Osteoblast (primary cell): ENCODE measurements around the gene RADIL. TPM values are rescaled to one million over a fixed set of nuclear protein-coding genes. Genes with fewer than 3 reads are reported as not detected.

Experiments
- DNase-seq: peaks from one replicate; pipeline ENCODE4 v3.0.0; 2011; ENCODE audit warnings: low spot score, mixed read lengths; ENCODE audit not compliant: insufficient read length; ENCODE audit errors: missing footprints
- H2AFZ ChIP-seq: 2 replicates; pipeline ENCODE4 v1.6.0; 2011; ENCODE audit warnings: mild to moderate bottlenecking, low read length
- H3K27ac ChIP-seq: 2 replicates; pipeline ENCODE4 v1.5.1; 2011; ENCODE audit warnings: mild to moderate bottlenecking, low read depth, low read length, moderate library complexity
- H3K27me3 ChIP-seq: 2 replicates; pipeline ENCODE4 v1.6.0; 2012; ENCODE audit warnings: mild to moderate bottlenecking, control low read depth, inconsistent platforms, low read length, moderate library complexity; ENCODE audit not compliant: insufficient read depth
- H3K36me3 ChIP-seq: 2 replicates; pipeline ENCODE4 v1.5.1; 2011; ENCODE audit warnings: mild to moderate bottlenecking, low read length, control low read depth, moderate library complexity; ENCODE audit not compliant: insufficient read depth
- H3K4me1 ChIP-seq: 2 replicates; pipeline ENCODE4 v1.5.1; 2011; ENCODE audit warnings: mild to moderate bottlenecking, low read length, control low read depth, moderate library complexity; ENCODE audit not compliant: insufficient read depth
- H3K4me2 ChIP-seq: 2 replicates; pipeline ENCODE4 v1.6.0; 2011; ENCODE audit warnings: mild to moderate bottlenecking, low read length; ENCODE audit not compliant: insufficient read depth
- H3K4me3 ChIP-seq: fragments of 200-600 bp; sonication (generic); 3 replicates; pipeline ENCODE4 v1.5.1; 2012; ENCODE audit warnings: mild to moderate bottlenecking, low read length, inconsistent platforms; ENCODE audit not compliant: insufficient read depth
- H3K79me2 ChIP-seq: 2 replicates; pipeline ENCODE4 v1.6.0; 2012; ENCODE audit warnings: mild to moderate bottlenecking, low read length, control low read depth, inconsistent platforms; ENCODE audit not compliant: insufficient read depth
- H3K9me3 ChIP-seq: 2 replicates; pipeline ENCODE4 v1.5.1; 2011; ENCODE audit warnings: low read depth, low read length, control low read depth
- H4K20me1 ChIP-seq: 2 replicates; pipeline ENCODE4 v1.6.0; 2012; ENCODE audit warnings: mild to moderate bottlenecking, low read length, control low read depth; ENCODE audit not compliant: insufficient read depth
- total RNA-seq: library from RNA; depleted of rRNA; stranded (reverse); fragments of >200 nt; gene quantifications from 2 replicates; pipeline ENCODE4 v1.2.3, GENCODE V29; 2012
- TF ChIP-seq, protein P1 (sequence below): IDR thresholded peaks from 2 replicates; pipeline ENCODE4 v1.5.1; 2011; ENCODE audit warnings: mild to moderate bottlenecking, low read depth, low read length, moderate library complexity; ENCODE audit errors: extremely low read depth

The RADIL gene
- total RNA-seq, 1 donor: 1.1 TPM

DNA sequence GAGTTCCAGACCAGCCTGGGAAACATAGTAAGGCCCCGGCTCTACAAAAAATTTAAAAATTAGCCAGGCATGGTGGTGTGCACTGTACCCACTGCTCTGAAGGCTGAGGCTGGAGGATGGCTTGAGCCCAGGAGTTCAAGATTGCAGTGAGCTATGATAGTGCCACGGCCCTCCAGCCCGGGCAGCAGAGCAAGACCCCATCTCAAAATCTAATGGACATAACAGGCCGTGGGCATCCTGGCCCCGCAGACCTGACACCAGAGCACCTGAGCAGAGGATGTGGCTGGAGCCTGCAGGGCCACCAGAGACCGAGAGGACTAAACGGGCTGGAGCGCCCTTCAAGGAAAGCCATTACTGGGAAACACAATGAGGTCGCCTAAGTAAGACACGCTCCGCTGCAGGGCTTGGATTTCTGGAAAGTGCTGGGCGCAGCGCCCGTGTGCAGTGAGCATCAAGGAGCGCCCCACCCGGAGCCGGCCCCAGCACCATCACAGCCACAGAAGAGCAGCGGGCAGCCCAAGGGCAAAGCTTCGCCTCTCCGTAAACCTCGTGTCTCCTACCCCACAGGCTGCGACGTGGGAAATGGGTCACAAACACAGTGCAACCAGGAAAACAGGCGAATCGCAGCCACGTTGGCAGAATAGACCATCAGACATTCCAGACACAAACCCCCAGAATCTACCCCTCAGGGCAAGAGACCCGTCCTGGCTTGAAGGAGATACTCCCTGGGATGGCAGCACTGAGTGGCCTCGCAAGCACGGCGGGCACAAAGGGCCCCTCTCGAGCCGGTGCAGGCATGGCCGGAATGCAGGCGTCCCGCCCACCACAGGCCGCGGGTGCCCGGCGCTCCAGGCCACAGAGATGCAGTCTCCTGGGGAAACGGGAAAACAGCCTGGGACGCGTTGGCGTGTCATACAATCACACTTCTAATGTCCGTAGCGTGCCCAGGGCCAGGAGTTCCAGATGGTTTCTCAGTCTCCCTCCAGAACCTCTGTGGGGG lies 4.9 kb downstream of the RADIL start:
- H4K20me1 ChIP-seq: no peaks in the 10 kb centered on the region
- no peaks in the 10 kb centered on the region for H3K27me3 ChIP-seq
- H3K4me1 ChIP-seq: peaks cover 10% of the 10 kb centered on the region
- no peak overlapping the region for H3K4me3 ChIP-seq
- no peak for DNase-seq
- H2AFZ ChIP-seq: no peak overlapping the region
- H3K36me3 ChIP-seq: no peaks in the 10 kb centered on the region
- no peaks in the 10 kb centered on the region for H3K79me2 ChIP-seq
- TF ChIP-seq, protein P1, sequence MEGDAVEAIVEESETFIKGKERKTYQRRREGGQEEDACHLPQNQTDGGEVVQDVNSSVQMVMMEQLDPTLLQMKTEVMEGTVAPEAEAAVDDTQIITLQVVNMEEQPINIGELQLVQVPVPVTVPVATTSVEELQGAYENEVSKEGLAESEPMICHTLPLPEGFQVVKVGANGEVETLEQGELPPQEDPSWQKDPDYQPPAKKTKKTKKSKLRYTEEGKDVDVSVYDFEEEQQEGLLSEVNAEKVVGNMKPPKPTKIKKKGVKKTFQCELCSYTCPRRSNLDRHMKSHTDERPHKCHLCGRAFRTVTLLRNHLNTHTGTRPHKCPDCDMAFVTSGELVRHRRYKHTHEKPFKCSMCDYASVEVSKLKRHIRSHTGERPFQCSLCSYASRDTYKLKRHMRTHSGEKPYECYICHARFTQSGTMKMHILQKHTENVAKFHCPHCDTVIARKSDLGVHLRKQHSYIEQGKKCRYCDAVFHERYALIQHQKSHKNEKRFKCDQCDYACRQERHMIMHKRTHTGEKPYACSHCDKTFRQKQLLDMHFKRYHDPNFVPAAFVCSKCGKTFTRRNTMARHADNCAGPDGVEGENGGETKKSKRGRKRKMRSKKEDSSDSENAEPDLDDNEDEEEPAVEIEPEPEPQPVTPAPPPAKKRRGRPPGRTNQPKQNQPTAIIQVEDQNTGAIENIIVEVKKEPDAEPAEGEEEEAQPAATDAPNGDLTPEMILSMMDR: no peak
- H3K27ac ChIP-seq: no peak overlapping the region
- H3K9me3 ChIP-seq: no peaks in the 10 kb centered on the region
- no peak overlapping the region for H3K4me2 ChIP-seq

DNA sequence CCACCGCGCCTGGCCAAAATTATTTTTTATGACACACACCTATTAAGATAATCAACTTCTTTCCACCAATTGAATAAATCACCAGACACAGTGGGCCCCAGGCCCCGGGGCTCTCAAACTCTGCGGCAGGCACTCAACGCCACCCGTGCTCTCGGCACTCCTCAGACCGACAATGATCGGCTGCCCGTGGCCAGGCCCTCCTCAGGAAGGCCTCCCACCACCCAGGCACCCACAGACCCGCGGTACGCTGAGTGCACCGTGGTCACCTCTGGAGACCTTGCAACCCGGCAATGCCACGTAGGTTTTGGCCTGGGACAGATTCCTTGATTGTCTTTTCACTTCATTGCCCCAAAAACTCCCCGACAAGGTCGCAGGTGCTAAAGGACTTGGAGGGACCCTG lies 6.9 kb downstream of the RADIL start:
- no peaks in the 10 kb centered on the region for H4K20me1 ChIP-seq
- no peaks in the 10 kb centered on the region for H3K4me1 ChIP-seq
- H3K9me3 ChIP-seq: no peaks in the 10 kb centered on the region
- H2AFZ ChIP-seq: no peak overlapping the region
- H3K4me3 ChIP-seq: no peak overlapping the region
- no peak for DNase-seq
- no peaks in the 10 kb centered on the region for H3K36me3 ChIP-seq
- no peak overlapping the region for H3K27ac ChIP-seq
- TF ChIP-seq, protein P1: no peak
- no peaks in the 10 kb centered on the region for H3K27me3 ChIP-seq
- H3K4me2 ChIP-seq: no peak overlapping the region
- H3K79me2 ChIP-seq: no peaks in the 10 kb centered on the region

DNA sequence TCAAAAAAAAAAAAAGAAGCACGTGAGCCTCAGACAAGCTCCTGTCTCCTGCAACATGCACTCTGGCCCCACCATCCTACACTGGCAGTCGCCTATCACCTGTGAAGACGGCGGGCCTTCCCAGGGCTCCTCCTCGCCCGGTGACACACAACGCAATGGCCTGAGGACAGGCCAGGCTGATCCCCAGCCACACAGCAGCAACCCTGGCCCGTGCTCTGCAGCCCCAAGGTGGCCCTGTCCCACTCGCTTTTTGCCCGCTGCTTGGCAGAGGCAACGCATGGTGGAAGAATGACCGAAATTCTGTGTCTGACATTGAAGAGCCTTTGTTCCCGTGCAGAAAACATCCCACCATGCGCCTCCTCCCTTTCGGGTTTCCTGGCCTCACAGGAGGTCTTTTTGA lies 8.1 kb downstream of the RADIL start:
- Histone ChIP-seq H3K27ac (no peak overlapping the region), H3K4me1 (no peaks in the 10 kb centered on the region), H3K4me2 (no peak overlapping the region), H3K9me3 (no peaks in the 10 kb centered on the region), H3K4me3 (no peak overlapping the region), H3K36me3 (no peaks in the 10 kb centered on the region), H3K27me3 (no peaks in the 10 kb centered on the region), H2AFZ (no peak overlapping the region), H3K79me2 (no peaks in the 10 kb centered on the region), H4K20me1 (no peaks in the 10 kb centered on the region)
- TF ChIP-seq, protein P1: no peak
- no peak for DNase-seq
